Ovary (tissue), 9 donors: ENCODE results near the gene NCOA1. TPM values are rescaled to one million over a fixed set of nuclear protein-coding genes. Genes with fewer than 3 reads are reported as not detected.

Experiments used
- DNase-seq, 5 donors: peaks; one replicate each; pipeline ENCODE4 v3.0.0-alpha.2; 2019 to 2020
- H3K27ac ChIP-seq, 2 donors: fragments of 200-600 bp; one replicate each; pipeline versions ENCODE4 v1.5.1 to v1.8.0; 2019 to 2022
- H3K27me3 ChIP-seq: fragments of 200-600 bp; one replicate; pipeline ENCODE4 v1.8.0; 2022
- H3K36me3 ChIP-seq: fragments of 200-600 bp; sonication (generic); one replicate; pipeline ENCODE4 v1.5.1; 2019
- H3K4me1 ChIP-seq: one replicate; pipeline ENCODE4 v1.8.1; 2013; ENCODE audit warnings: mild to moderate bottlenecking, moderate library complexity; ENCODE audit not compliant: insufficient read depth
- H3K4me3 ChIP-seq: fragments of 200-600 bp; sonication (generic); one replicate; pipeline ENCODE4 v1.5.1; 2017
- H3K9me3 ChIP-seq, 2 donors: fragments of 200-600 bp in 1 of 2; sonication (generic) in 1 of 2; one replicate each; pipeline versions ENCODE4 v1.5.1 to v1.8.1; 2013 to 2019; ENCODE audit warnings: mild to moderate bottlenecking in 1 of 2, moderate library complexity in 1 of 2
- CTCF ChIP-seq, 3 donors: fragments of 450-650 bp in 2 of 3; fragments of 200-600 bp in 1 of 3; IDR thresholded peaks; one replicate each; pipeline versions ENCODE4 v1.5.1 to v1.8.0; 2016 to 2022; ENCODE audit warnings: antibody characterized with exemption in 3 of 3, mild to moderate bottlenecking in 1 of 3
- EP300 ChIP-seq: sonication (generic); formaldehyde crosslinking; IDR thresholded peaks from one replicate; pipeline ENCODE4 v1.6.1; 2017; ENCODE audit warnings: antibody characterized with exemption
- POLR2A ChIP-seq: fragments of 450-650 bp; IDR thresholded peaks from one replicate; pipeline ENCODE4 v1.6.1; 2017; ENCODE audit warnings: antibody characterized with exemption, mild to moderate bottlenecking, moderate library complexity
- WGBS, 3 donors: extraction: QIAGEN DNeasy Blood & Tissue Kit in 1 of 3; methylation state at CpG; one replicate each; pipeline versions ENCODE4 v1.1.5 to v1.1.7; 2013 to 2017; 5-methylcytosine and 5-hydroxymethylcytosine counted together
- intact Hi-C, 4 donors: fragments of 100-400 bp; cut with DNase I; formaldehyde crosslinking; loops; one replicate each; pipeline versions ENCODE4 v1.11.0 to v1.15.1; 2022 to 2023
- polyA plus RNA-seq, 2 donors: library from polyadenylated mRNA; stranded (reverse); fragments of 200-250 nt in 1 of 2; fragments of 350-450 nt in 1 of 2; fragmentation: Illumina TruSeq in 1 of 2; extraction: RNeasy Lipid Tissue Mini Kit (QIAGEN cat#74804) in 1 of 2; gene quantifications; one replicate each; pipeline ENCODE4 v1.2.3, GENCODE V29; 2013 to 2014
- total RNA-seq, 7 donors: library from RNA; depleted of rRNA in 2 of 7; stranded (reverse); fragments of >200 nt in 2 of 7; fragmentation: NEBNext Ultra II Directional in 3 of 7; extraction: Animal tissue kit (Norgen Biotek cat#: 25700) in 3 of 7; gene quantifications; one replicate each; pipeline versions ENCODE4 v1.1.0 to v1.2.4, GENCODE V29; 2016 to 2023
- donor health status: DM: no; HTN: no; CAD: no; lungs with moderate emphysema.
- donor health status: DM: no; HTN: no; CAD: no.
- donor health status: Bipolar disorder and iron deficiency.
- donor health status: DM: yes; HTN: yes; CAD: no.
- donor health status: DM: no; HTN: no; CAD: no.
- donor health status: DM: yes; HTN: yes; CAD: no.

Gene NCOA1
- total and polyA plus RNA-seq, 9 donors = 20.2 to 69.0 (median 57.3) TPM

DNA sequence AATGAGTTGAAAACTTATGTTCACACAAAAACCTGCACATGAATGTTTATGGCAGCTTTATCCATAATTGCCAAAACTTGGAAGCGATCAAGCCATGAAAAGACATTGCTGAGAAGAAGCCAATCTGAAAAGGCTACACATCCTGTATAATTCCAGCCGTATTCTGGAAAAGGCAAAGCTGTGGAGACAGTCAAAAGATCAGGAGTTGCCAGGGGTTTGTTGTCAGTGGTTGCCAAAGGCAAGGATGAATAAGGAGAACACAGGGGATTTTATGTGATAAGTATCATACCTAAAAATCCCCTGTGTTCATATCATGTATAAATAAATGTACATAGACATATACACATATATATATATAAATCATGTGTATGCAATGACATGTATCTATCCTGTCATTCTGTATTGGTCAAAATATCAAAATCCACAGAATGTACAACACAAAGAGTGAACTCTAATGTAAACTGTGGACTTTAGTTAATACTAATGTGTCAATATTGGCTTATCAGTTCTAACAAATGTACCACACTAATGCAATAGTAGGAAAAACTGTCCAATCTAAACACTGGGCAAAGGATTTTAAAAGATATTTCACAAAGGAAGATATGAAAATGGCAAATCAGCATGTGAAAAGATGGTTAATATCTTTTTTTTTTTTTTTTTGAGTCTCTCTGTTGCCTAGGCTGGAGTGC is 226.4 kb downstream of the NCOA1 start:
- DNase-seq = no peak
- intact Hi-C loops = no loop called here
- 97 to 99% (median 97%) methylated on average over 2 of the region's 2 CpGs for WGBS, 3 donors
- Histone ChIP-seq H3K9me3 (no peaks in the 10 kb centered on the region), H3K36me3 (no peaks in the 10 kb centered on the region), H3K4me3 (no peak overlapping the region), H3K27me3 (no peaks in the 10 kb centered on the region), H3K4me1 (peaks cover 4% of the 10 kb centered on the region), H3K27ac (no peak overlapping the region)
- TF ChIP-seq EP300 (no peak), POLR2A (no peak), CTCF (IDR thresholded peaks at IDR 0.05) (no peak)

DNA sequence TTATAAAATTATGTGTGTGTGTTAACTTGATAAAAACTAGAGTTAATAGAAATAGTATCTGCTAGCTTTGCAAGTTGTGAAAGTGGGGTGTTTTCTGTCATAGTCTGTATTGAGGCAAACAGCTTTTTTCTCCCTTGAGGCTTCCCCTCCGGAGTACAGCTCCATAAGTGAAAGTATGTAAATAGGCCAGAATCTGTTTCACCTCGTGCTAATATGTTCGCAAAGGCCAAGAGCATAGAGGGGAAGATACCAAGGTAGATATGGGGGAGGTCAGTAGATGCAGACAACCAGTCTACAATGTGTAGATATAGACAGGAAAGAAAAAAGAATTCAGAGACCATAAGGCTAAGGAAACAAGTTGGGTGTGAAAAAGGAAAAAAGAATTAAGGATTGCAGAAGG is 229.3 kb downstream of the NCOA1 start:
- Histone ChIP-seq H3K4me1 (peaks cover 5% of the 10 kb centered on the region), H3K27ac (no peak overlapping the region), H3K4me3 (no peak overlapping the region), H3K36me3 (no peaks in the 10 kb centered on the region), H3K27me3 (no peaks in the 10 kb centered on the region), H3K9me3 (no peaks in the 10 kb centered on the region)
- 59 to 67% (median 64%) methylated on average over 3 of the region's 3 CpGs for WGBS, 3 donors
- intact Hi-C loops = no loop called here
- TF ChIP-seq POLR2A (no peak), EP300 (no peak), CTCF (IDR thresholded peaks at IDR 0.05) (no peak)
- DNase-seq = no peak

DNA sequence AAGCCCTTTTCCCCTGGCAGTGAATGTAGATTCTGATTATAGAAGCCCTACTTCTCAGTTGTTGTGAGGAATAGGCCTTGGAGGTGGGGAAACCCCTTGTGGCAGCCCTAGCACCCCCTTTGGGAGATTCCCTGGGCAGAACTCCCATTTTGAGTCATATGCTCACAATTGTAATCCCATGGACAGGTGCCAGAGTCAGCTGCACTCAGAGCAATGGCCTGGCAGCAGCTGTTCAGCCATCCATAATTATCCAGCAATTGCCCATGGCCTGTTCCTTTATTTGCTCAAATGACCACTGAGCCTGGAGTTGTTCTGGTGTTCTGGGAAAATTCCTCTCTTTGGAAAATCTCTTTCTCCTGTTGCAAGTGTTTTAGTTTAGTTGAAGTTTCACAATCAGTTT is 230.4 kb downstream of the NCOA1 start:
- no peaks in the 10 kb centered on the region for H3K27me3 ChIP-seq
- intact Hi-C loops = no loop called here
- peak; percentile 54 to 81 (median 69) for DNase-seq
- H3K9me3 ChIP-seq = no peaks in the 10 kb centered on the region
- no peak overlapping the region for H3K27ac ChIP-seq
- H3K4me1 ChIP-seq = peaks cover 5% of the 10 kb centered on the region
- no peak overlapping the region for H3K4me3 ChIP-seq
- no peak for TF ChIP-seq CTCF (IDR thresholded peaks at IDR 0.05)
- no peak for TF ChIP-seq EP300
- no peak for TF ChIP-seq POLR2A
- no peaks in the 10 kb centered on the region for H3K36me3 ChIP-seq

DNA sequence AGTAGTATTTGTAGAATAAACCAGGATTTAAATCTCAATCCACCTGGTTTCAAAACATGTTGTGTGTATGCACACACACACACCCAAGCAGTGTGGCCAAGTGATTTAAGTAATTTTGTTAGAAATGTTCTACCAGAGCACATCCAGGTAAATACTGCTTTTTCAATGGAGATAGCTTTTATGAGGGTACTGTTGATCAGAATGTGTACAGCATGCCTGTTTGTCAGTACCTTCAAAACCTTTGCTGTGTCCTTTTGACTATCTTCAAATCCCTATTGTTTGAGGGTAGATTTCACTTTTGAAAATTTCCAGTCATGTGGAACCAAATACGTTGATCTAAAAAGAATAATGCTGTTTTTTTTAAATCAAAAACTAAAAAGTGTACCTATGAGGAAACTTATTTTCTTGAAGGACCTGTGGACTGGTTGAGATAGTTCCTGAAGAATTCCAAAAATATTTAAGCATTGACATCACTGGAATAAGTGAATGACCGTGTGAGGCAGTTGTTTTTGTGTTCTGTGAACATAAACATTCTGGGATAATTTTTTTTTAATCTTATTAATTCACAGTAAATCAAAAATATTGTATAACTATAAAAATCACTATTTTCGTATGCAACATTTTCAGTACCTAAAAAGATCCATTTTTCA is 231.2 kb downstream of the NCOA1 start:
- WGBS, 3 donors = 67 to 74% (median 68%) methylated on average over 3 of the region's 3 CpGs
- intact Hi-C loops = no loop called here
- peaks cover 5% of the 10 kb centered on the region for H3K4me1 ChIP-seq
- H3K27ac ChIP-seq = no peak overlapping the region
- no peak for TF ChIP-seq CTCF (IDR thresholded peaks at IDR 0.05)
- no peak for TF ChIP-seq POLR2A
- no peak for TF ChIP-seq EP300
- H3K9me3 ChIP-seq = no peaks in the 10 kb centered on the region
- H3K36me3 ChIP-seq = no peaks in the 10 kb centered on the region
- no peak overlapping the region for H3K4me3 ChIP-seq
- DNase-seq = no peak
- H3K27me3 ChIP-seq = no peaks in the 10 kb centered on the region
